Activated effector memory CD4-positive, alpha-beta T cell treated with Interleukin-2 at 50 U/mL for 16 hours (primary cell): ENCODE results near the gene XYLT1.
A peak's percentile ranks its signal among the peaks of the same experiment; 100 is the strongest.

ENCODE experiments used
- DNase-seq: peaks from one replicate; pipeline ENCODE4 v3.0.0-alpha.2; 2020

XYLT1 gene

GRCh38 chr16:17369421-17370222 is 101.1 kb downstream of the XYLT1 start:
- peak; percentile 76 for DNase-seq

GRCh38 chr16:17368951-17369350 is 101.8 kb downstream of the XYLT1 start:
- peak; percentile 42 for DNase-seq

- DNase-seq = no peak
Measured at GRCh38 chr16:17368446-17368845, 102.3 kb downstream of the XYLT1 start.

GRCh38 chr16:17367923-17368322 is 102.8 kb downstream of the XYLT1 start:
- DNase-seq = no peak

GRCh38 chr16:17367036-17367435 is 103.7 kb downstream of the XYLT1 start:
- DNase-seq = no peak

GRCh38 chr16:17366299-17366961 is 104.3 kb downstream of the XYLT1 start:
- no peak for DNase-seq

GRCh38 chr16:17365591-17366298 is 105.0 kb downstream of the XYLT1 start:
- no peak for DNase-seq

- no peak for DNase-seq
Measured at GRCh38 chr16:17365211-17365541, 105.6 kb downstream of the XYLT1 start.

- DNase-seq = peak; percentile 37
Measured at GRCh38 chr16:17364319-17365210, 106.2 kb downstream of the XYLT1 start.

GRCh38 chr16:17362946-17363345 is 107.8 kb downstream of the XYLT1 start:
- DNase-seq = no peak

- DNase-seq = no peak
Measured at GRCh38 chr16:17362183-17362582, 108.6 kb downstream of the XYLT1 start.

- no peak for DNase-seq
Measured at GRCh38 chr16:17360693-17361122, 110.1 kb downstream of the XYLT1 start.

GRCh38 chr16:17359788-17360390 is 110.9 kb downstream of the XYLT1 start:
- no peak for DNase-seq

GRCh38 chr16:17358846-17359245 is 111.9 kb downstream of the XYLT1 start:
- DNase-seq = no peak

GRCh38 chr16:17358355-17358754 is 112.4 kb downstream of the XYLT1 start:
- no peak for DNase-seq

GRCh38 chr16:17357307-17358062 is 113.3 kb downstream of the XYLT1 start:
- no peak for DNase-seq

- DNase-seq = no peak
Measured at GRCh38 chr16:17356243-17356933, 114.4 kb downstream of the XYLT1 start.

GRCh38 chr16:17354685-17355084 is 116.1 kb downstream of the XYLT1 start:
- DNase-seq = no peak

GRCh38 chr16:17354141-17354601 is 116.6 kb downstream of the XYLT1 start:
- no peak for DNase-seq

GRCh38 chr16:17353561-17353960 is 117.2 kb downstream of the XYLT1 start:
- no peak for DNase-seq
